B cell (primary cell): ENCODE data around the gene PIAS4. TPM values are rescaled to one million over a fixed set of nuclear protein-coding genes. Genes with fewer than 3 reads are reported as not detected.

ENCODE experiments used
- ATAC-seq: fragments of 200-7000 bp; cut with Tn5 transposase; one replicate; pipeline ENCODE4 v1.10.0; 2021; ENCODE audit warnings: low read depth, mild to moderate bottlenecking, moderate number of reproducible peaks, moderate library complexity
- CTCF ChIA-PET: fragments of 350-600 bp; sonication (Branson Sonifier 250); formaldehyde crosslinking; loops from one replicate; lab custom pipeline; 2021; ENCODE audit warnings: antibody characterized with exemption, inconsistent platforms; lab: Charles Lee
- POLR2A ChIA-PET: fragments of 350-600 bp; sonication (Branson Sonifier 250); formaldehyde crosslinking; loops from one replicate; lab custom pipeline; 2021; ENCODE audit warnings: antibody characterized with exemption; lab: Charles Lee
- DNase-seq: peaks from one replicate; pipeline ENCODE4 v3.0.0; 2013
- H2AFZ ChIP-seq: 2 replicates; pipeline ENCODE4 v1.6.1; 2012; ENCODE audit warnings: mild to moderate bottlenecking, low read depth, low read length; ENCODE audit not compliant: insufficient read depth, poor library complexity, severe bottlenecking
- H3K27ac ChIP-seq, 2 donors: 1 replicate in 1 of 2; 2 replicates in 1 of 2; pipeline ENCODE4 v1.5.1; 2012 to 2013; ENCODE audit warnings: low read length in 2 of 2, mild to moderate bottlenecking in 2 of 2, moderate library complexity in 1 of 2
- H3K27me3 ChIP-seq, 4 experiments: fragments of 200-600 bp in 1 of 4; sonication (generic) in 1 of 4; replicated peaks in 1 of 4; 1 replicate in 2 of 4; 2 replicates in 2 of 4; pipeline versions ENCODE4 v1.6.1 to v1.7.0; 2013 to 2016; ENCODE audit warnings: low read length in 3 of 4, mild to moderate bottlenecking in 2 of 4, mixed read lengths in 1 of 4, moderate library complexity in 1 of 4; ENCODE audit not compliant: insufficient read depth in 4 of 4, control insufficient read depth in 3 of 4; ENCODE audit errors: control extremely low read depth in 1 of 4
- H3K36me3 ChIP-seq, 2 experiments: replicated peaks in 1 of 2; 1 replicate in 1 of 2; 2 replicates in 1 of 2; pipeline versions ENCODE4 v1.6.1 to v1.7.1; 2013; ENCODE audit warnings: low read length in 1 of 2; ENCODE audit not compliant: insufficient read depth in 2 of 2, control insufficient read depth in 1 of 2; ENCODE audit errors: control extremely low read depth in 1 of 2, extremely low read depth in 1 of 2
- H3K4me1 ChIP-seq, 2 donors: fragments of 200-600 bp in 1 of 2; sonication (generic) in 1 of 2; 1 replicate in 1 of 2; 2 replicates in 1 of 2; pipeline versions ENCODE4 v1.5.1 to v1.6.1; 2013 to 2017; ENCODE audit warnings: low read length in 2 of 2; ENCODE audit not compliant: control insufficient read depth in 2 of 2, insufficient read depth in 2 of 2
- H3K4me2 ChIP-seq: replicated peaks from 2 replicates; pipeline ENCODE3; 2012; ENCODE audit warnings: mild to moderate bottlenecking, low read depth, low read length; ENCODE audit not compliant: poor library complexity, severe bottlenecking
- H3K4me3 ChIP-seq, 5 experiments: fragments of 200-600 bp in 1 of 5; sonication (generic) in 1 of 5; 1 replicate in 3 of 5; 2 replicates in 2 of 5; pipeline versions ENCODE4 v1.5.1 to v1.7.0; 2011 to 2016; ENCODE audit warnings: low read length in 4 of 5, mild to moderate bottlenecking in 4 of 5, low read depth in 2 of 5, control low read depth in 1 of 5, moderate library complexity in 1 of 5; ENCODE audit not compliant: insufficient read depth in 1 of 5; ENCODE audit errors: control extremely low read depth in 1 of 5, extremely low read depth in 1 of 5
- H3K79me2 ChIP-seq: fragments of 200-600 bp; sonication (generic); one replicate; pipeline ENCODE4 v1.6.0; 2016; ENCODE audit warnings: low read length; ENCODE audit not compliant: control insufficient read depth, insufficient read depth
- H3K9ac ChIP-seq: fragments of 200-600 bp; sonication (generic); 2 replicates; pipeline ENCODE4 v1.6.1; 2017; ENCODE audit warnings: mild to moderate bottlenecking, low read length, moderate library complexity
- H3K9me3 ChIP-seq, 3 donors: one replicate each; pipeline versions ENCODE4 v1.6.1 to v1.7.1; 2013; ENCODE audit warnings: low read length in 2 of 3; ENCODE audit not compliant: control insufficient read depth in 2 of 3, insufficient read depth in 1 of 3; ENCODE audit errors: control extremely low read depth in 1 of 3
- H4K20me1 ChIP-seq: 2 replicates; pipeline ENCODE4 v1.6.0; 2012; ENCODE audit warnings: mild to moderate bottlenecking, low read length; ENCODE audit not compliant: insufficient read depth, control insufficient read depth, poor library complexity, severe bottlenecking
- H3K27ac Mint-ChIP-seq: one replicate; pipeline ENCODE4 v1.8.0; 2021; ENCODE audit warnings: mixed read lengths
- H3K27me3 Mint-ChIP-seq: one replicate; pipeline ENCODE4 v1.8.0; 2021; ENCODE audit warnings: mixed read lengths
- H3K4me1 Mint-ChIP-seq: one replicate; pipeline ENCODE4 v1.8.0; 2021; ENCODE audit warnings: mixed read lengths
- H3K4me3 Mint-ChIP-seq: one replicate; pipeline ENCODE4 v1.8.0; 2021; ENCODE audit warnings: mixed read lengths
- H3K9me3 Mint-ChIP-seq: one replicate; pipeline ENCODE4 v1.8.0; 2022; ENCODE audit warnings: mixed read lengths; ENCODE audit not compliant: insufficient read depth
- CTCF ChIP-seq: fragments of 200-600 bp; IDR thresholded peaks from one replicate; pipeline ENCODE4 v1.8.0; 2022; ENCODE audit warnings: antibody characterized with exemption, mild to moderate bottlenecking
- EZH2 ChIP-seq: IDR thresholded peaks from 2 replicates; pipeline ENCODE4 v1.6.1; 2012; ENCODE audit warnings: borderline replicate concordance, low read depth, mild to moderate bottlenecking, moderate library complexity, low read length; ENCODE audit not compliant: insufficient read depth, poor library complexity, severe bottlenecking
- WGBS: methylation state at CpG from one replicate; pipeline ENCODE4 v1.1.5; 2013; ENCODE audit warnings: missing lambda C conversion rate; ENCODE audit not compliant: insufficient coverage; 5-methylcytosine and 5-hydroxymethylcytosine counted together
- intact Hi-C: fragments of 100-400 bp; cut with micrococcal nuclease; formaldehyde crosslinking; loops from one replicate; pipeline ENCODE4 v1.10.0; 2022
- polyA plus RNA-seq: library from polyadenylated mRNA; depleted of rRNA; stranded (reverse); fragments of >200 nt; gene quantifications from 2 replicates; pipeline ENCODE4 v1.2.3, GENCODE V29; 2012
- total RNA-seq, 2 donors: library from RNA; stranded (reverse); fragments of 120-200 nt in 1 of 2; gene quantifications; 1 replicate in 1 of 2; 2 replicates in 1 of 2; pipeline versions ENCODE4 v1.2.3 to v1.2.4, GENCODE V29; 2013 to 2022

PIAS4 gene
- total and polyA plus RNA-seq, 2 donors (not counting 1 experiment from before 2014, with no cell fraction given) = 13.7 to 56.8 TPM

GRCh38 chr19:4065430-4066175 lies 58.1 kb downstream of the PIAS4 start:
- H4K20me1 ChIP-seq = peaks cover 45% of the 10 kb centered on the region
- H3K9me3 Mint-ChIP-seq = no peaks in the 10 kb centered on the region
- intact Hi-C loops = loop anchor here (1.0 to 10.0 kb wide), 5 partner anchors 58 to 891 kb away; partner anchors contain the start of genes ANKRD24, EEF2, MAP2K2 and PIAS4
- peak overlapping the region; percentile 77 for H3K27ac Mint-ChIP-seq
- peaks cover 0 to 20% of the 10 kb centered on the region in 2 experiments for H3K36me3 ChIP-seq
- H3K9me3 ChIP-seq = no peaks in the 10 kb centered on the region
- no peak overlapping the region for H3K9ac ChIP-seq
- CTCF ChIA-PET = interaction anchor here (0.7 kb wide), 1 partner anchor 80 kb away, joined by 3 read pairs; the partner anchor contains the start of gene EEF2
- peaks cover 42% of the 10 kb centered on the region for H3K4me1 Mint-ChIP-seq
- TF ChIP-seq EZH2 = no peak
- no peak for TF ChIP-seq CTCF
- no peak overlapping the region for H3K27ac ChIP-seq
- H3K4me2 ChIP-seq = peak overlapping the region; percentile 98
- H3K4me1 ChIP-seq = peaks cover 54 to 63% of the 10 kb centered on the region in 2 donors
- POLR2A ChIA-PET = interaction anchor here (0.5 to 3.0 kb wide), 13 partner anchors 12 to 379 kb away, joined by 3 to 27 read pairs (median 7); partner anchors contain the start of genes EEF2, PIAS4 and YJU2
- ATAC-seq (peak; percentile 74), DNase-seq (peak; percentile 98)
- H2AFZ ChIP-seq = no peak overlapping the region
- H3K79me2 ChIP-seq = peaks cover 54% of the 10 kb centered on the region
- no peaks in the 10 kb centered on the region for H3K27me3 ChIP-seq
- H3K4me3 ChIP-seq = peak overlapping the region in 4 of 5 experiments; percentile 82 to 90 (median 89)
- H3K27me3 Mint-ChIP-seq = no peaks in the 10 kb centered on the region
- under 1% methylated on average over 76 of the region's 98 CpGs for WGBS
- H3K4me3 Mint-ChIP-seq = peak overlapping the region; percentile 68
